Measurements from ENCODE around the gene CFTR. TPM values are rescaled to one million over a fixed set of nuclear protein-coding genes. Genes with fewer than 3 reads are reported as not detected.

Gene CFTR
- total RNA-seq, 1 experiment from 2014 or later = not detected

DNA sequence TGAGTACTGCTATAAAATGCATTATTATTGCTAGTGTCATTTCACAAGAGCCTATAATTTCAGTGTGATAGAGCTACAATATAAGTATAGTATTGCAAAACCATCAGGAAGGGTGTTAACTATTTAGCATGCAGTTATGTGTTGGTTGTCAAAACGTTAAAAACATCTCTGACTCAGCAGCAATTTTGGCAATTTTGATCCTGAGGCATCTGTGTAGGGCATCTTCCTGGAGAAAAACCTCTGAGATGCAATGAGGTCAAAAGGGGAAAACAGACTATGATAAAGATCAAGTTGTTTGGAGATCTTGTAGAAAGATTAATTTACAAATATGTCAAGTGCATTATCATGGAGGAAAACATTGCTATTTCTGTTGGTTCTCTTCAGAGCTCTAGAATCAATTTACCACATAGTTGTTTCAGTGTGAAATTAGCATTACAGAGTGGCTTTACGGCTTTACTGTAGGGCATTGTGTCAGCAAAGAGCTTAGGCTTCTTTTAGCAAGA is 5.3 kb downstream of the CFTR start:
- no peak overlapping the region for H3K4me3 ChIP-seq
- no peaks in the 10 kb centered on the region for H3K4me1 ChIP-seq (replicated peaks; ENCODE audit: insufficient read depth)
- no peaks in the 10 kb centered on the region for H3K9me2 ChIP-seq (ENCODE audit: insufficient read depth)
- DNase-seq = no peak
- no peaks in the 10 kb centered on the region for H3K27me3 ChIP-seq (ENCODE audit: insufficient read depth, low read depth)
- TF ChIP-seq, protein P1, sequence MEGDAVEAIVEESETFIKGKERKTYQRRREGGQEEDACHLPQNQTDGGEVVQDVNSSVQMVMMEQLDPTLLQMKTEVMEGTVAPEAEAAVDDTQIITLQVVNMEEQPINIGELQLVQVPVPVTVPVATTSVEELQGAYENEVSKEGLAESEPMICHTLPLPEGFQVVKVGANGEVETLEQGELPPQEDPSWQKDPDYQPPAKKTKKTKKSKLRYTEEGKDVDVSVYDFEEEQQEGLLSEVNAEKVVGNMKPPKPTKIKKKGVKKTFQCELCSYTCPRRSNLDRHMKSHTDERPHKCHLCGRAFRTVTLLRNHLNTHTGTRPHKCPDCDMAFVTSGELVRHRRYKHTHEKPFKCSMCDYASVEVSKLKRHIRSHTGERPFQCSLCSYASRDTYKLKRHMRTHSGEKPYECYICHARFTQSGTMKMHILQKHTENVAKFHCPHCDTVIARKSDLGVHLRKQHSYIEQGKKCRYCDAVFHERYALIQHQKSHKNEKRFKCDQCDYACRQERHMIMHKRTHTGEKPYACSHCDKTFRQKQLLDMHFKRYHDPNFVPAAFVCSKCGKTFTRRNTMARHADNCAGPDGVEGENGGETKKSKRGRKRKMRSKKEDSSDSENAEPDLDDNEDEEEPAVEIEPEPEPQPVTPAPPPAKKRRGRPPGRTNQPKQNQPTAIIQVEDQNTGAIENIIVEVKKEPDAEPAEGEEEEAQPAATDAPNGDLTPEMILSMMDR (conservative IDR thresholded peaks at IDR 0.05) = no peak
- no peak for TF ChIP-seq EZH2 (IDR thresholded peaks at IDR 0.05; ENCODE audit: low read depth)
- BruUV-seq (replicated peaks) = no TSS peak
- H4K20me1 ChIP-seq (ENCODE audit: insufficient read depth) = no peaks in the 10 kb centered on the region
- intact Hi-C loops (cut with micrococcal nuclease; ENCODE audit: unreplicated experiment) = no loop called here
- no peak overlapping the region for H2AFZ ChIP-seq
- ChIA-PET POLR2A (ENCODE audit: unreplicated experiment) (no interaction called here), CTCF (no interaction called here)
- H3K36me3 ChIP-seq (ENCODE audit: low read depth) = no peaks in the 10 kb centered on the region
- no peak overlapping the region for H3K27ac ChIP-seq
- H3K9me3 ChIP-seq (ENCODE audit: insufficient read depth, low read depth) = no peaks in the 10 kb centered on the region
- no peaks in the 10 kb centered on the region for H3K79me2 ChIP-seq (ENCODE audit: low read depth)
- no peaks in the 10 kb centered on the region for H3F3A ChIP-seq (ENCODE audit: insufficient read depth, low read depth)
- no peak overlapping the region for H3K4me2 ChIP-seq

DNA sequence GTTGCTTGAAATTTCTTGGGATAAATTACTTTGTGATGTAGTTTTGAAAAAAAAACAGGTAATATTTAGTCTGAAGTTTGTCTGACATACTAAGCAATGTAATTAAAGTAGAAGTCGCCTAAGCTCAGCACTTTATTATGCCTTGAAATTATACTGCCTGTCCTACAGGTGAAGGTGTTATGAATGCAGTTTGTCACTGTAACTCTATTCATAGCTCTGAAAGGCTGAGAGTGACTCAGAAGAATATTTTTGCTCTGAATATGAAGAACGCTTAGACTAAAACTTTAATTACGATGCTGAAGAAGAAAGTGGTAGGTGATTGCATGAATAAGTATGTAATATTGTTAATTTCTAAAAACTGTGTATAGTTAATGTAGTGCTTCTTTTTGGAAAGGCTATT is 9.2 kb downstream of the CFTR start:
- ChIA-PET POLR2A (ENCODE audit: unreplicated experiment) (no interaction called here), CTCF (no interaction called here)
- Histone ChIP-seq H3K36me3 (ENCODE audit: low read depth) (no peaks in the 10 kb centered on the region), H3K4me3 (no peak overlapping the region), H2AFZ (no peak overlapping the region), H3K27me3 (ENCODE audit: insufficient read depth, low read depth) (no peaks in the 10 kb centered on the region), H3K9me2 (ENCODE audit: insufficient read depth) (no peaks in the 10 kb centered on the region), H3K9me3 (ENCODE audit: insufficient read depth, low read depth) (no peaks in the 10 kb centered on the region), H3K27ac (no peak overlapping the region), H3K4me1 (replicated peaks; ENCODE audit: insufficient read depth) (no peaks in the 10 kb centered on the region), H3K79me2 (ENCODE audit: low read depth) (no peaks in the 10 kb centered on the region), H4K20me1 (ENCODE audit: insufficient read depth) (no peaks in the 10 kb centered on the region), H3F3A (ENCODE audit: insufficient read depth, low read depth) (no peaks in the 10 kb centered on the region), H3K4me2 (no peak overlapping the region)
- no TSS peak for BruUV-seq (replicated peaks)
- no peak for DNase-seq
- intact Hi-C loops (cut with micrococcal nuclease; ENCODE audit: unreplicated experiment) = no loop called here
- no peak for TF ChIP-seq EZH2 (IDR thresholded peaks at IDR 0.05; ENCODE audit: low read depth)
- TF ChIP-seq, protein P1 (conservative IDR thresholded peaks at IDR 0.05) = no peak

DNA sequence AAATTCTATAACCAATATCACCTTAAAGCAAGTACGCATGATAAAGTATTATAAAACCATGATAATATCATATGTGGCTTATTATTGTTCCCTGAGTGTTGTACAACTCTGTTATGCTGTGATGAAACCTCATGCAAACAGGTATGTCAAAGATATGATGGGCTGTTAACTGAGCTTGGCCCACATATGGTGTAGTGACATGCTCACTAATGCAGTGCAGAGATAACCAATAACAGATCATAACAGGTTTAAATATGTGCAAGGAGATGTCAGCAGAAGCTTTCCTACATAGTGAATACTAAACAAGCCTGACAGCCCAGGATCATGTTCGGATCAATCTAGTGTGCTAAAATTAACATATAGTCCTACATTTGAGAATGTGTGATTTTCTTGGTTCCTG is 9.6 kb downstream of the CFTR start:
- TF ChIP-seq, protein P1 (conservative IDR thresholded peaks at IDR 0.05) = no peak
- no peak for TF ChIP-seq EZH2 (IDR thresholded peaks at IDR 0.05; ENCODE audit: low read depth)
- Histone ChIP-seq H3K9me2 (ENCODE audit: insufficient read depth) (no peaks in the 10 kb centered on the region), H3K36me3 (ENCODE audit: low read depth) (no peaks in the 10 kb centered on the region), H3K4me2 (no peak overlapping the region), H3K4me3 (no peak overlapping the region), H3K4me1 (replicated peaks; ENCODE audit: insufficient read depth) (no peaks in the 10 kb centered on the region), H3K79me2 (ENCODE audit: low read depth) (no peaks in the 10 kb centered on the region), H3F3A (ENCODE audit: insufficient read depth, low read depth) (no peaks in the 10 kb centered on the region), H3K27ac (no peak overlapping the region), H3K9me3 (ENCODE audit: insufficient read depth, low read depth) (no peaks in the 10 kb centered on the region), H4K20me1 (ENCODE audit: insufficient read depth) (no peaks in the 10 kb centered on the region), H2AFZ (no peak overlapping the region), H3K27me3 (ENCODE audit: insufficient read depth, low read depth) (no peaks in the 10 kb centered on the region)
- no TSS peak for BruUV-seq (replicated peaks)
- no peak for DNase-seq
- ChIA-PET POLR2A (ENCODE audit: unreplicated experiment) (no interaction called here), CTCF (interaction anchor here (0.6 kb wide), 1 partner anchor 256 kb away, joined by 4 read pairs; no protein-coding TSS in a partner anchor)
- intact Hi-C loops (cut with micrococcal nuclease; ENCODE audit: unreplicated experiment) = no loop called here

Data from PC-9 (cell line).